GM08714 (cell line): ENCODE data around the gene AGGF1.
"Not testable (repeated sequence)": the region's sequence is repeated elsewhere in the genome, so short reads cannot be mapped to it uniquely, and the experiment has no call there.

Experiments
- H3K4me3 ChIP-seq: fragments of 200-500 bp; sonication (Bioruptor generic); 2 replicates; pipeline ENCODE4 v1.5.1; 2014; ENCODE audit warnings: mild to moderate bottlenecking, low read length, inconsistent platforms
- ZNF274 ChIP-seq: IDR thresholded peaks from 2 replicates; pipeline ENCODE4 v1.6.1; 2012; ENCODE audit warnings: mild to moderate bottlenecking, low read depth, low read length

AGGF1 gene

DNA sequence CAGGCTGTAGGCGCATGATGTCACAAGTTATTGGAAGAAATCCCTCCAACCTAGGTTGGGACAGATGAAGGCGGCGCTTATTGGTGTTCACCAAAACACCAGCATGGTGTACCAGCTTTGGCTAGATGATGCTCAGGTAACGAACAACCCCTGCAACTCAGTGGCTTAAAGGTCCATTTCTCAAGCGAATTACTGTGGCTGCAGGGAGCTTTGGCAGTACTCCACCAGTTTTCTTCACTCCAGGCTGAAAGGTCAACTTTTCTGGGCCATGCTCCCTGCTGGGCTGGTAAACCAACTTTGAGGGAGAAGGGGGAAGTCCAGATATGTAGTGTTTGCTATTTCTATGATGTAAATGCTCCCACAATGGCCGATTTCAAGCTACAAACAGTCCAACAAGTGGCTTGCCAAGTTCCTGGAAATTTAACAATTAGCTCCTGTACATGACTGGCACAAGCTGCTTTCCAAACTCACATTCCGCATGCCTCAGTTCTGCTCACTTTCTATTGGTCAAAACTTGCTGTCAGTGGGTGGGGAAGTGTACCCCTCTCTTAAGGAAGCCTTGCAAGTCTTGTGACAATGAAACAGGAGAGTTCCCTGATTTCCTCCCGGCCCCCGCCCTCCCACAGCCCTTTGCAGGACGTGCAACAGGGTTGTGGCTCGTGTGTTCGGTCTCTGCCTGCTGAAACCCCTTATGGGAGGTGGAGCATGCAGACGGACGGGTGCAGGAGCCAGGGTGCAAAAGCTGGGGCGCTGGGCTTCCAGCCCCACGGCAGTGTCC, 57.5 kb downstream of the AGGF1 start:
- peak overlapping the region; percentile 83 for H3K4me3 ChIP-seq
- no peak for TF ChIP-seq ZNF274

DNA sequence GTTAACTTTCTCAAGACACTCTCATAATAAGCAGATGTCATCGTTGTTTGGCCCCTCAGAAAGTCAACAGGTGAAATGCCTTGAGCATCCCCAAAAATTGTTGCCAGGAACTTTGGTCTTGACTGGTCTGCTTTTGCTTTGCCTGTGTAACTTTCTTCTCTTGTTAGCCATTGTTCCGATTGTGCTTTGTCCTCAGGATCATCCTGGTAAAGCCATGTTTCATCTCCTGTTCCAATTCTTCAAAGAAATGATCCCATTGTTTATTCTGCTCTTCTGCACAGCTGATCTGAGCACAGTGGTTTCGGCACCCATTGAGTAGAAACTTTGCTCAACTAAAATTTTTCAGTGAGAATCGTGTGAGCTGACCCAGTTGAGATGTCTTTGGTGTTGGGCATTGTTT, 65.0 kb downstream of the AGGF1 start:
- no peak for TF ChIP-seq ZNF274
- no peak overlapping the region for H3K4me3 ChIP-seq

DNA sequence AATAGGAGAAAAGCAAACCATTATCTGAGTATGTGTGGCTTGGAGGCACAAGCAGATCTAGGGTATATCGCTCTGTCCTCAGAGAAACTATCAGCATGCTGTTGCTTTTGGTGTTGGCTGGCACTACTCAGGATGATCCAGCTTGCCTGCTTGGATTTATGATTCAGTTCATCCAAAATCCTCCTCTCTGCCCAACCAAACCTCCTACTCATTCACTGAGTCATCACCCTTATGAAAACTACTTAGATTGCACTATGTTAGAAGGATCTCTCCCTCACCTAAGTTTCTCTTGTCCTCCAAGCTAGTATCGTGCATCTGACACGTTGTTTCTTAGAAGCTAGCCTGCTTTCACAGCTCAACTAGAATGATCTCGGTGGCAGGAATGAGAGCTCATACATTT, 71.1 kb downstream of the AGGF1 start:
- no peak overlapping the region for H3K4me3 ChIP-seq

DNA sequence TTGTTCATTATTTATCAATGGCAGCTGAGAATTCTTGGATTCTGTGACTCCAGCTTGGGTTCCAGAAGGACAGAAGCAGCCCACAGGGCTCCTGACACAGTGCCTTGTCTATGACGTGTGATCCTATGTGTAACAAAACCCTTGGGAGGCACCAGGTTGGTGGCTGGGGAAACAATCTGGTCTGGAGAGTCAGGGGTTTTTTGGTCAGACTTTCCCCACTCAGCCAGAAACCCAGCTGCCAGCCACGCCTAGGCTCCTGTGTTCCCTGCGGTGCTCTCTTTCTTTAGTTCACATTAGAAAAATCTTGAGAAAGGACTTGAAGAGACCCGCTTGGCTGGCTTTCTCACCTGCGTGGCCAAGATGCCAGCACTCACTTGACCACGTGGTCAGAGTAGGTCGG, 72.3 kb downstream of the AGGF1 start:
- TF ChIP-seq ZNF274: no peak
- H3K4me3 ChIP-seq: no peak overlapping the region

More for the DNA sequence above, 71.1 kb downstream of the AGGF1 start:
- TF ChIP-seq ZNF274: no peak

DNA sequence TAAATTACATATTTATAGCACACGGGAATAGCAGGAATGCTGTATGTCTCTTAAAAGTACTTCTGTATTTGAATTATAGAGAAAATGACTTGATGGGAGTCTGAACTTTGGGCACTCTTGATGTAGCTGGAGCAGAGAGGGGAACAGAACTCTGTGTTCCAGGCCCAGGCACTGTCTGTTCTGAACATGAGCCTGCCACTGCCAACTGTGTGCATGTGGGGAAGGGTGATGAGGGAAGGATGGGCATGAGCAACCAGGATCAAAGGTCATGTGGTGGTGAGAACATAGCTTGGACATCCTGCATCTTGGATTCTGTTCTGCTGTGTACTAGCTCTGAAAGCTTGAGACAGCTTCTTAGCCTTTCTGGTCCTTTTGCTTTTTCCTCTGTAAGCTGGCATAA, 73.3 kb downstream of the AGGF1 start:
- no peak for TF ChIP-seq ZNF274
- H3K4me3 ChIP-seq: no peak overlapping the region

DNA sequence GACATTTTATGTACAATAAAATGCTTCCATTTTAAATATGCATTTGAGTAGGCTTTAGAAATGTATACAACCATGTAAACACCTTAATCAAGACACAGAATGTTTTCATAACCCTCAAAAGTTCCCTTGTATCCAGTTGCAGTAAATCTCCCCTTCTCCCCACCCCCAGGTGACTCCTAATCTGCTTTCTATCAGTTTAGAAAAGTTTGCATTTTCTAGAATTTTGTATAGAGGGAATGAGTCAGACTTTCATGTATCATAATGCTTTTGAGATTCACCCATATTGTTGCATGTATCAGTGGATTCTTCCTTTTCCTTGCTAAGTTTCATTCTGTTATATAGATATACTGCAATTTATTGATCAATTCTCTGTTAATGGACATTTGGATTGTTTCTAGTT, 74.6 kb downstream of the AGGF1 start:
- no peak overlapping the region for H3K4me3 ChIP-seq
- TF ChIP-seq ZNF274: no peak

DNA sequence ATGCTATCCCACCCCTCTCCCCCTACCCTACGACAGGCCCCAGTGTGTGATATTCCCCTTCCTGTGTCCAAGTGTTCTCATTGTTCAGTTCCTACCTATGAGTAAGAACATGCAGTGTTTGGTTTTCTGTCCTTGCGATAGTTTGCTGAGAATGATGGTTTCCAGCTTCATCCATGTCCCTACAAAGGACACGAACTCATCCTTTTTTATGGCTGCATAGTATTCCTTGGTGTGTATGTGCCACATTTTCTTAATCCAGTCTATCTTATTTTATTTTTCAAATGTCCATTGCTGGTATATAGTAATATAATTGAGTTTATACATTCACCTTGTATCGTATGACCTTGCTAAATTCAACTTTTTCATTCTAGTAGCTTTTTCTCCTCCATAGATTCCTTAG, 76.8 kb downstream of the AGGF1 start:
- not testable (repeated sequence) for H3K4me3 ChIP-seq
